Common myeloid progenitor, CD34-positive (primary cell): Measurements from ENCODE around the gene FAM187B. TPM values are rescaled to one million over a fixed set of nuclear protein-coding genes. Genes with fewer than 3 reads are reported as not detected.

Experiments used
- CTCF ChIA-PET: fragments of 350-600 bp; sonication (Branson Sonifier 250); formaldehyde crosslinking; loops from one replicate; lab custom pipeline; 2021; ENCODE audit warnings: antibody characterized with exemption; lab: Charles Lee
- POLR2A ChIA-PET: fragments of 350-600 bp; sonication (Branson Sonifier 250); formaldehyde crosslinking; loops from one replicate; lab custom pipeline; 2021; ENCODE audit warnings: antibody characterized with exemption; lab: Charles Lee
- DNase-seq, 3 donors: peaks; one replicate each; pipeline versions ENCODE4 v3.0.0 to v3.0.0-alpha.2; 2013
- H3K27ac ChIP-seq, 2 experiments: 1 replicate in 1 of 2; 2 replicates in 1 of 2; pipeline ENCODE4 v1.7.0; 2013; ENCODE audit warnings: inconsistent platforms in 2 of 2, low read length in 2 of 2, mild to moderate bottlenecking in 2 of 2, low read depth in 1 of 2, moderate library complexity in 1 of 2; ENCODE audit not compliant: severe bottlenecking in 2 of 2, insufficient read depth in 1 of 2, poor library complexity in 1 of 2
- H3K27me3 ChIP-seq, 5 experiments: replicated peaks in 2 of 5; 1 replicate in 3 of 5; 2 replicates in 2 of 5; pipeline versions ENCODE4 v1.6.1 to v1.7.0; 2013; ENCODE audit warnings: low read length in 4 of 5, mild to moderate bottlenecking in 2 of 5, moderate library complexity in 2 of 5, inconsistent platforms in 1 of 5; ENCODE audit not compliant: insufficient read depth in 5 of 5, control insufficient read depth in 4 of 5
- H3K36me3 ChIP-seq, 4 experiments: 1 replicate in 2 of 4; 2 replicates in 2 of 4; pipeline versions ENCODE4 v1.6.1 to v1.7.0; 2013; ENCODE audit warnings: low read length in 3 of 4, control low read depth in 1 of 4, mild to moderate bottlenecking in 1 of 4; ENCODE audit not compliant: control insufficient read depth in 4 of 4, insufficient read depth in 4 of 4
- H3K4me1 ChIP-seq, 4 experiments: 1 replicate in 3 of 4; 2 replicates in 1 of 4; pipeline versions ENCODE4 v1.6.1 to v1.7.1; 2013; ENCODE audit warnings: low read length in 3 of 4, mild to moderate bottlenecking in 3 of 4, control low read depth in 1 of 4, inconsistent platforms in 1 of 4, moderate library complexity in 1 of 4; ENCODE audit not compliant: control insufficient read depth in 4 of 4, insufficient read depth in 4 of 4; ENCODE audit errors: control extremely low read depth in 1 of 4
- H3K4me3 ChIP-seq, 7 experiments: 1 replicate in 4 of 7; 2 replicates in 3 of 7; pipeline versions ENCODE4 v1.5.1 to v1.7.0; 2013; ENCODE audit warnings: mild to moderate bottlenecking in 7 of 7, low read length in 6 of 7, moderate library complexity in 6 of 7, inconsistent platforms in 2 of 7, low read depth in 2 of 7, control low read depth in 1 of 7; ENCODE audit not compliant: insufficient read depth in 4 of 7, control insufficient read depth in 1 of 7; ENCODE audit errors: extremely low read depth in 1 of 7
- H3K9me3 ChIP-seq, 5 experiments: 1 replicate in 4 of 5; 2 replicates in 1 of 5; pipeline versions ENCODE4 v1.6.1 to v1.7.1; 2013; ENCODE audit warnings: low read length in 4 of 5, mild to moderate bottlenecking in 2 of 5, inconsistent platforms in 1 of 5, low read depth in 1 of 5, moderate library complexity in 1 of 5; ENCODE audit not compliant: control insufficient read depth in 4 of 5, insufficient read depth in 2 of 5; ENCODE audit errors: control extremely low read depth in 1 of 5
- WGBS: methylation state at CpG from one replicate; pipeline ENCODE4 v1.1.5; 2013; ENCODE audit not compliant: insufficient coverage; 5-methylcytosine and 5-hydroxymethylcytosine counted together
- polyA plus RNA-seq: library from polyadenylated mRNA; unstranded; fragments of 120-200 nt; gene quantifications from one replicate; pipeline ENCODE4 v1.2.1, GENCODE V29; 2013

Gene FAM187B
- polyA plus RNA-seq = not detected

DNA sequence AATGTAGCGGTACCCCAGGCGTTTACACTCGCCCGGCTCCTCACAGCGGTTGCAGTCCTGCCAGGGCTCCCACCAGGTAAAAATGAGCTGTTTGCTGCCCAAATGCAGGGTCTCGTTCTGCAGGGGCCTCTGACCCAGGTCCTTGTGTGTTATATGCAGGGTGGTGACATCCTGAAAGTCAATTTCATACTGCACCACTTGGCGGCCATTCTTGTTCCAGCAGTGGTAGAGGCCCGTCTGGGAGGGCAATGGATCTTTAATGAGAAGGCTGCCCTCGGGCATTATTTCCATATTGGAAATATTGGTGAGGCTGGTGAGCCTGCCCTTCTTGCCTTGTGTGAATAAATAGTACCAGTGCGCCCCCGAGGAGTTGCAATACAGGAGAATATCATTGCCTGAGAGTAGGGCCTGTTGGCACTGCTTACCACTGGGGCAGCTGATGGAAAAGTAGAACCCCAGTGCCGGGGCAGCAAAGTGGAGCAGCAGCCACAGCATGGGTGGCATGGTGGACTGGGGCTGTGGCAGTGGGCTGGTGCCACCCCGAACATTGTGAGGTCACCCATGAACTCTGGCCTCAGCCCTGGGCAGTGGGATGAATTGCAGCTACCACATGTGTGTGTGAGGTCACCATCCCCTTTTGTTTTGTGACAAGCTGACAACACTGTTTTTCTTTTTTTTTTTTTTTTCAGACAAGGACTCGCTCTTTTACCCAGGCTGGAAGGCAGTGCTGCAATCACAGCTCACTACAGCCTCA lies at the start of gene FAM187B:
FAM187B (minus strand) TSS at position 563 of the 754 bp plus-strand sequence; CDS start at position 504, 59 bp downstream.
- 93% methylated on average over 13 of the region's 14 CpGs for WGBS
- H3K36me3 ChIP-seq = no peaks in the 10 kb centered on the region
- no peak within 1 kb of the TSS for H3K4me3 ChIP-seq
- POLR2A ChIA-PET = no interaction called here
- no peaks in the 10 kb centered on the region for H3K9me3 ChIP-seq
- peaks cover 0 to 2% (median 0%) of the 10 kb centered on the region in 5 experiments for H3K27me3 ChIP-seq
- no peak within 1 kb of the TSS for H3K27ac ChIP-seq
- DNase-seq = no peak
- CTCF ChIA-PET = interaction anchor here (1.1 to 2.5 kb wide), 4 partner anchors 9 to 86 kb away, joined by 3 to 5 read pairs (median 4); no protein-coding TSS in a partner anchor
- peaks cover 5 to 14% (median 9%) of the 10 kb centered on the region in 4 experiments for H3K4me1 ChIP-seq

- H3K4me1 ChIP-seq = peaks cover 0 to 21% (median 19%) of the 10 kb centered on the region in 4 experiments
- no peaks in the 10 kb centered on the region for H3K9me3 ChIP-seq
- CTCF ChIA-PET = interaction anchor here (1.7 kb wide), 1 partner anchor 12 kb away, joined by 5 read pairs; no protein-coding TSS in a partner anchor
- WGBS = 96% methylated on average over 23 of the region's 28 CpGs
- H3K27me3 ChIP-seq = no peaks in the 10 kb centered on the region
- POLR2A ChIA-PET = no interaction called here
- H3K36me3 ChIP-seq = peaks cover 10 to 66% (median 51%) of the 10 kb centered on the region in 4 experiments
- H3K4me3 ChIP-seq = no peak overlapping the region
- no peak overlapping the region for H3K27ac ChIP-seq
- DNase-seq = no peak
Observed at GRCh38 chr19:35276706-35277281, 48.3 kb upstream of the FAM187B start.

DNA sequence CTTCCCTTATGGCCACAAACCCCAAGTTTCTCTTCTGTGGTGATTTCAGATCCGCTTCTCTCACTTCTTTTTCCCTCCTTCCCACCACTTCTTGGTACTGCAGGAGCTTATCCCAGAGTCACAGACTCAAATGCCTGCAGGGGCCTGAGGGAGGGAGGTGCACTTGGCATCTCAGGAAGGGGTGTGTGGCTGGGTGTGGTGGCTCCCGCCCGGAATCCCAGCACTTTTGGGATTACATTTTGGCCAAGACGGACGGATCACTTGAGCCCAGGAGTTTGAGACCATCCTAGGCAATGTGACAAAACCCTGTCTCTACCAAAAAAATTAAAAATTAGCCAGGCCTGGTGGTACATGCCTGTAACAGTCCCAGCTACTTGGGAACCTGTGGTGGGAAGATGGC lies 45.8 kb upstream of the FAM187B start:
- 90% methylated on average over 2 of the region's 5 CpGs for WGBS
- Histone ChIP-seq H3K36me3 (peaks cover 11 to 82% (median 59%) of the 10 kb centered on the region in 4 experiments), H3K9me3 (no peaks in the 10 kb centered on the region), H3K27me3 (no peaks in the 10 kb centered on the region), H3K4me1 (peaks cover 0 to 36% (median 30%) of the 10 kb centered on the region in 4 experiments), H3K27ac (peak overlapping the region in 1 of 2 experiments; percentile 30), H3K4me3 (no peak overlapping the region)
- CTCF ChIA-PET = interaction anchor here (0.9 to 3.5 kb wide), 6 partner anchors 8 to 37 kb away, joined by 3 to 14 read pairs (median 4); partner anchors contain the start of gene HAMP
- POLR2A ChIA-PET = no interaction called here
- no peak for DNase-seq

DNA sequence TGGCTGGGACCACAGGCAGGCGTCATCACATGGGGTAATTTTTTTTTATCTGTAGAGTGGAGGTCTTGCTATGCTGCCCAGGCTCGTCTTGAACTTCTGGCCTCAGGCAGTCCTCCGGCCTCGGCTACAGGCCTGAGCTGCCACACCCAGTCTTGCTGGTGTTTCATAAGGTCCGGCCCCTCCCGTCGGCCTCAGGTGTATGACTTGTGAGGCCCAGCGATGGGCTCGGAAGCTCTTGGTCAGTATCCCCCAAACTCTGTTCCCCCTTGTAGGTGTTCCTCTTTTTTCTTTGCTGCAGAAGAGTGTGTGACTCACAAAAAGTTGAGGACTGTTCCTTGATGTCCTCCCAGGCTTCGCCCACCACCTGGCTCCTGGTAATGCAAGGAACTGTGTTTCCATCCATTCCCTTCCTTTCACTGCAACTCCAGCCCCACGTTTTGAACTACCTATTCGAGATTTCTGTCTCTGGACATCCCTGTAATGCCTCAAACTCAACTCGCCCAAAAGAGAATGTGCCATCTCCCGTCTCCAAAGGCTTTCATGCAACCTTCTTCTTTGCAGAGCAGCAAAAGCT lies 45.2 kb upstream of the FAM187B start:
- peak overlapping the region in 1 of 2 experiments; percentile 30 for H3K27ac ChIP-seq
- POLR2A ChIA-PET = no interaction called here
- peaks cover 11 to 76% (median 56%) of the 10 kb centered on the region in 4 experiments for H3K36me3 ChIP-seq

DNA sequence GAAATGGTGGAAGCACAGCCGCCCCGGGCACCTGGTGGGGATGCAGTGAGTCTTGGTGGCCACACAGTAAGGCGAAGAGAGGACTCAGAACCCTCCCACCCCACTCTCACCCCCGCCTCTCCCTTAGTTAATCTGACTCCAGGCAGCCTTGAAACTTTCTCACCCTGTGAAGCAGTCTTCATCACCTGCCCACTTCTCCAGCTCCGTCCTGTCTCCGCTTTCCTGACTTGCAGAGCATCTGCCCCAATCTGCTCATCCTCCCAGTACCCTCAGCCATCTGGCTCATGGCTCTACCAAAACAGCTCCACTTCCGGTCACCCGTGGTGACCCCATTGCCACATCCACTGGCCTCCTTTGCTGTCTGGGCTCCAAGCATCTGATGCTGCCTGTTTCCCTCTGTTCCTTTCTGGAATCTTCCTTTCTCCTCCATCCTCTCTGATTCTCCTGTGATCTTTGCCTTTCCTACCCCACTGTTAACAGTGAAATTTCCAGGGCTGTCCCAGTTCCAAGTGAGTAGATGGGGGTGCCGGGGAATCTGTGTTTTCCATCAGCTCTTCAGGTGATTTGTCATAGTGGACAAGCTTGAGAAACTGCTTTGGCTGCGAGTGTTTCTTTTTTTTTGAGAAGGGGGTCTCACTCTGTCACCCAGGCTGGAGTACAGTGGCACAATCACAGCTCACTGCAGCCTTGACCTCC lies 44.6 kb upstream of the FAM187B start:
- POLR2A ChIA-PET = interaction anchor here (0.5 to 1.3 kb wide), 3 partner anchors 8 to 236 kb away, joined by 3 to 6 read pairs (median 3); no protein-coding TSS in a partner anchor
- peaks cover 11 to 70% (median 50%) of the 10 kb centered on the region in 4 experiments for H3K36me3 ChIP-seq
- DNase-seq = no peak
- no peaks in the 10 kb centered on the region for H3K27me3 ChIP-seq
- H3K4me1 ChIP-seq = peaks cover 0 to 36% (median 30%) of the 10 kb centered on the region in 4 experiments
- H3K27ac ChIP-seq = no peak overlapping the region
- H3K9me3 ChIP-seq = no peaks in the 10 kb centered on the region
- CTCF ChIA-PET = interaction anchor here (1.0 to 3.5 kb wide), 4 partner anchors 11 to 22 kb away, joined by 3 to 14 read pairs (median 4); no protein-coding TSS in a partner anchor
- WGBS = 87% methylated on average over 10 of the region's 10 CpGs
- peak overlapping the region in 1 of 7 experiments; percentile 10 for H3K4me3 ChIP-seq

More for the DNA sequence above, 45.2 kb upstream of the FAM187B start:
- Histone ChIP-seq H3K4me3 (no peak overlapping the region), H3K4me1 (peaks cover 0 to 36% (median 30%) of the 10 kb centered on the region in 4 experiments), H3K9me3 (no peaks in the 10 kb centered on the region), H3K27me3 (no peaks in the 10 kb centered on the region)
- DNase-seq = no peak
- CTCF ChIA-PET = interaction anchor here (0.9 to 3.5 kb wide), 6 partner anchors 8 to 37 kb away, joined by 3 to 14 read pairs (median 4); partner anchors contain the start of gene HAMP
- WGBS = 83% methylated on average over 11 of the region's 14 CpGs

DNA sequence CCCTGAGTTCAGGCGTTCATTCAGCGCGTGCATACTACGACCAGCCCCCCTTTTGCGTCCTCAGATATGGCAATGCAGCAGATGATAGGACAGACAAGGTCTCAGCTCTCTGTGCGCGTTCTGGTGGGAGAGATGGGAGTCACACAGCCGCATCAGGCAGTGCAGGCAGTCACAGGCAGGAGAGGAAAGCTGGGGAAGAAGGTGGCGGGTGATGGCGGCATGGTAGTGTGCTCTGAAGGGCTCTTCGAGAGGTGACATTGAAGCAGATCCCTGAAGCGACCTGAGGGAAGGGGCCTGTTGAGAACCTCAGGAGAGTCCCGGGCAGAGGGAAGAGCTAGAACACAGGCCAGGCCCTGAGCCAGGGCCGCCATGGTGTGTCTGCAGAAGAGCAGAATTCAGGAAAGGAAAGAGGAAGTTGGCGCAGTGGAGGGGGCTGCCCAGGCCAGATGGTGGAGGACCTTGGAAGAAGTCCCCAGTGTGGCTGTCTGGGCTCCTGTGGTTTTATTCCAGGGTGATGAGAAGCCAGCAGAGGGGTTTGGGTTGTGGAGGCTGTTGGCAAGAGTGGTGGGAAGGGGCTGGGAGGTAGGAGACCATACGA lies 43.7 kb upstream of the FAM187B start:
- Histone ChIP-seq H3K27ac (no peak overlapping the region), H3K4me1 (peaks cover 0 to 42% (median 32%) of the 10 kb centered on the region in 4 experiments), H3K36me3 (peaks cover 11 to 63% (median 46%) of the 10 kb centered on the region in 4 experiments), H3K4me3 (peak overlapping the region in 2 of 7 experiments; percentile 3 to 10), H3K27me3 (no peaks in the 10 kb centered on the region), H3K9me3 (no peaks in the 10 kb centered on the region)
- WGBS = 50% methylated on average over 15 of the region's 16 CpGs
- CTCF ChIA-PET = interaction anchor here (0.9 to 3.5 kb wide), 4 partner anchors 17 to 33 kb away, joined by 3 to 14 read pairs (median 4); partner anchors contain the start of gene MAG
- POLR2A ChIA-PET = interaction anchor here (0.8 to 1.3 kb wide), 2 partner anchors 9 to 40 kb away, joined by 3 to 6 read pairs; no protein-coding TSS in a partner anchor
- peak; percentile 59 to 87 (median 86) for DNase-seq
